Measurements from ENCODE around the gene BICDL1.

BICDL1 gene

DNA sequence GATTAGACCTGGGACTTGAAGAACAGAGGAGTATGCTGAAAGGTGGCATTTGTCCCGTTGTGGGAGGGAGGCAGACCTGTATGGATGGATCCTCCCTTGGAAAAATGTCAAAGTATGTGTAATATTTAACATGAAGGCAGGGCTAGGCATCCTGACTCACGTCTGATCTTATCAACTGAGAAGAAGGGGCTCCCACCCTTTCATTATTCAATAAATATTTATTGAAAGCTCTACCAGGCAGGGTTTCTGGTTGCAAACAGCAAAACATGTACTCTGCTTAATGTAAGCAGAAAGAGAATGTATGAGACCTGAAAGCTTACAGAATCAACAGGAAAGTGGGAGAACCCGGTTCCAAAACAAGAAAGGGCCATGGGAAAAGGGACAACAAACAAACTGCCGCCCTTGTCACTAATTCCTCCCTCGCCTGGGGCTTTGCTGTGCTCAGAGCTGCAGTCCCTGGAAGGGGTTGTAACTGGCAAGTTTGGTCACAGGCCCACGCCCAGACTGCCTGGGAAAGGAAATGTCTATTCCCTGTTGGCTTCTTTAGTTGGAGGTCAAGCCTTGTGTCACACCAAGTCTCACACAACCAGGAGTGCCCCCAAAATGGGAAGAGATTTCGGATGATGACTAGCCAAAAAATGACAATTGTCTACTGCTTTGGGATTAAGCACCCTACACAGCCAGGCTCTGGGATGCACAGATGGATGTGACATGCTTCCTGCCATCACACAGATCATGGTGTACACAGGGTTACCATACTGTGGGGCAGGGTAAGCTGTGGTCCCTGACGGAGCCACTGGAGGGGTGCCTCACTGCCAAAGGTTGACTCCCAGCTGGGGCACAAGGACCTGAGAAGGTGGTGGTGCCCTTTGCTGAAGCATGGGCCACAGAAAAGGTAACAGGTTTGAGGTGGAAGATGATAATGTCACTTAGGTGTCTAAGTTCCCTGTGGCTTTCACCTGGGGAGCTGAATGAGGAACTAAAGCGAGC is 90.7 kb downstream of the BICDL1 start:
- no peak for DNase-seq (ENCODE audit: low read depth in 2 of 2)

DNA sequence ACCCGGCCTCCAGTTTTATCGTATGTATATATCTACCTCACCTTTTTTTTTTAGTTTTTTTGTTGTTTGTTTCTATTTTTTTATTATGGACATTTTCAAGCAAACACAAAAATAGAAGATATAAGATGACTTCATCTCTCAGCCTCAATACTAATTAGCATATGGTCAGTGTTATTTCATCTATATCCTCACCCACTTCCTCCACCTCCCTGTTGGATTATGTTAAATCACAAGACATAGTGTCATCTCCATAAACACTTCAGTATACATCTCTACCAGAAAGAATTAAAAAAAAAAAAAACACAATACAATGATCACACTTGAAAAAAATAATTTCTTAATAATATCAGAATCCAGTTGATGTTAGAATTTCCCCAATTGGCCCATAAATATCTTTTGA is 92.6 kb downstream of the BICDL1 start:
- no peak for DNase-seq (ENCODE audit: low read depth in 2 of 2)

DNA sequence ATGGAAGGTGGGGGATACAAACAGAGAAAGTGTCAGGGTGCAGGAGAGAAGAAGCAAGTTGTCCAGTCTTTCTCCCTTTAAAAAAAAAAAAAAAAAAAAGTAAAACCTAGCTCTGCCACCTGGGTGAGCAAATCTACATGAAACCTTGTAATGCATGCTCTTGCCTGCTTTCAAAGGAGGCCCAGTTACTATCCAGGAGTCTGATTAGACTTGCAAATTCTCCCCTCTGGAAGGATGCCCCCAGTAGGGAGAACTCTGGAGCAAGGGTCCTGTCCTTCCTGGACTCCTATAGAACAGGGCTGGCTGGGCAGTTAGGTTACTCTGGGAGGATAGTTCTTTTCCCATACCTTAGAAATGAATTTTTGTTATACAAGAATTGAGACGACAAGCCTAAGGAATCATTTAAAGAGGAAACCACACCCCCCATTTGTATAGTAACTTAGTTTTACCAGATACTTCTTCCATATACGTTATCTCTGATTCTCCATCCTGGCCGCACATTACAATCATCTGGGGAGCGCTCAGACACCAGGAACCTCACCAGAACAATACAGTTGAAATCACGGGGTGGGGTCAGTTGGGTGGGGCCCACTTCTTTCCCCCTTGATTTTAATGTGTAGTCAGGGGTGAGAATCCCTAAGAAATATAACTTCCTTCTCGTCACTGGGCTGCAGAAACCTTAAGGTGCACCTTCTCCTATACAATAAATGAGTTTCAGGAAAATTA is 97.0 kb downstream of the BICDL1 start:
- DNase-seq (ENCODE audit: low read depth in 2 of 2): no peak

DNA sequence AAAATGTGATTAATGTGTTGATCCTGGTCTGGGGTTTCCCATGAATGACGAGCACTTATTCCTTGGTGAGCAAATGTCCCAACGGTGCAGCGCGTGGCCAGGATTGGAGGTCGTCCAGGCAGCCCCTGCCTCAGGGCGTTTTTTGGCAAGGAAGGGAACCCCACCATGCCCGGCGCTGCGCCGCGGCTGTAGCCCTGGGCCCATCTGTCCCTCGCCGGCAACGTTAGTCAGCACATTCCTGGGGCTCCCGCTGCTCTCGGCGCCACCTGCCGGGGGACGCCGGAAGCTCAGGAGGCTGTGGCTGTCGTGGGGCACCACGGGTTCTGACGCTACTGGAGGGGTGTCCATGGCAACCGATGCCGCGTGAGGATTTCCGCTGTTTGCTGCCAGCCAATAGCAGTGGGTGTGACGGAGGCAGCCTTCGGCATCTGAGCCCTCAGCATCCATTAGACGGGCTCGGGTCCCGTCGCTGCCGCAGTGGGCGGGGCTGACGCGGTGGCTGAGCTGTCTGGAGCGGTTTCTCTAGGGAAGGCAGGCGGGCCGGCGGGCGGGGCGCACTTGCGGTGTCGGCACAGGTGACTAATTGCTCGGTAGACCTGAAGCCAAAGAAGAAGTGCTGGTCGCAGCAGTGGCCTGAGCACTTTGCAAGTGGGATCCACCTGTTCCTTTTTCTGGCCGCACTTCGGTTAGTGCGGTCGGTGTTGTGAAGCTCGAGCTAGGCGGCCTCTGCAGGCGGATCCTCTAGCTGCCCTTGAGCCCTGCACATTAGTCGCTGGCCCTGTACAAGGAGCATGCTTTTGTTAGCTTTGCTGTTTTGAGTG is 98.0 kb downstream of the BICDL1 start:
- DNase-seq (ENCODE audit: low read depth in 2 of 2): peak; percentile 99

DNA sequence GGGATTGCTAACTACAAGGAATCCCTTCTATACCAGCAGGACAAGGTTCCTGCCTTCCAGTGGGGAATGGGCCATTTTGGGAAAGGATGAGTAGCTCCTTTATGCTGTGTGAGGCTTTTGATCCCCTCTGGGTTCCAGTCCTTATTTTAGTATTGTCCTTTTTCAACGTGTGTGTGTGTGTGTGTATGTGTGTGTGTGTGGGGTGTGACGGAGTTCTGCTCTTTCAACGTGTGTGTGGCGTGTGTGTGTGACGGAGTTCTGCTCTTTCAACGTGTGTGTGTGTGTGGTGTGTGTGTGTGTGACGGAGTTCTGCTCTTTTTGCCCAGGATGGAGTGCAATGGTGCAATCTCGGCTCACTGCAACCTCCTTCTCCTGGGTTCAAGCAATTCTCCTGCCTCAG is 100.1 kb downstream of the BICDL1 start:
- no peak for DNase-seq (ENCODE audit: low read depth in 2 of 2)

DNA sequence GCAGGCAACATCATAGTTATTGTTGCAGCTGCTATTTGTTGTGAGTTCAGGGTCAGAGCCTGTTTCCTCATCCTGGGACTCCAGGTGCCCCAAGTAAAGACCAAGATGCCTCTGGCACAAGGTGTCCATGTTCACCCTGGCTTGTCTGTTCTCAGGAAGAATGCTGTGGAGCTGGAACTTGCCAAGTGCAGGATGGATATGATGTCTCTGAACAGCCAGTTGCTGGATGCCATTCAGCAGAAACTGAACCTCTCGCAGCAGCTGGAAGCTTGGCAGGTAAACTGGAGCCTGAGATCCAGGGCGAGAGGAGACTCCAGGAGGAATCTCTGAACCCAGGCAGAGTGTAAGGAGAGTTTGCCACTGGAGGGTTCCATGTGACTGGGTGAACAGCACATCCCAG is 100.8 kb downstream of the BICDL1 start:
- DNase-seq (ENCODE audit: low read depth in 2 of 2): no peak

DNA sequence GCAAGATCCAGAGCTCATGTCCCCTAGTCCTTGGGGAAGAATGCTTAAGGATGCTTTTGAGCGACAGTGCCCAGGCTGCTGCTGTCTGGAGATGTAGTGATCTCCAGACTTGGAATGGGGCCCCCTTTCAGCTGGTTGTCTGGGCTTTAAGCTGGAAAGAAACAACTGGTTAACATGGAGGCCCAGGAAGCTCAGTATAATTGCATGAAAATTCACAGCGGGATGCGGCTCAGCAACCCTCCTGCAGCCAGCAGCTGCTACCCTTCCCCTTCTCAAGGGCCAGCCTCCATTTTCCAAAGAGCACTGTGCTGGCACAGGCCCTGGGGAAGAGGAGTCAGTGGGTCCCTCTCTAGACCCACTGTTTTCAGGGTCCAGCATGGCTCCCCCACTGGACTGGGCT is 101.2 kb downstream of the BICDL1 start:
- DNase-seq (ENCODE audit: low read depth in 2 of 2): no peak

DNA sequence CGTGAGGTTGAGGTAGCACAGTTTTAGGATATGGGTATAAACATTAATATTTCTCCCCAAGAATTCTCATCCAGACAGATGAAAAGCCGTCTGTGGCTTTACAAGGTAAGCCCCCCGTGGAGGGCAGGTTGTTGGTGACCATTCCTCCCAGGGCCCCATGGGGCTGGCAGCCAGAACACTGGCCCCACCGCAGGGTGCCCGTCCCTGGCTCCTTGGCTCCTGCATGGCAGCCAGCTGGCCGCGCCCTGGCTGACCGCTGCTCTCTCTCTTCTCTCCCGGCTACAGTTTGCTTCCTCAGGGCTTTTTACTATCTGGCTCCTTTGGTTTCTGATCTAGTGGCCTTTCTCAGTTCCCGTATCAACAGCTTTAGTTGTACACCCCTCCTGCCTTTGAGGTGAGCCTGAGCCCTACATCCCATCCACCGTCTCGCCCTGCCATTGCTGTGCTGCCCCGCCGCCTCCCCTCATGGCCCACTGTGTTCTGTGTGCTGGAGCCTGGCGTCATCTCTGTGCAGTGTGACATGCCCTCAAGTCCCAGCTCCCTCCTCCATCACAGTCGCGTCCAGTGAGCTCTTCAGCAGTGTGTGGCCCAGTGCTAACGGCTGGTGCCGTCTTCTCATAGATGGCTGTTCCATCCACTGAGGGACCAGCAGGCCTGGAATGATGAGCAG is 101.7 kb downstream of the BICDL1 start:
- no peak for DNase-seq (ENCODE audit: low read depth in 2 of 2)

DNA sequence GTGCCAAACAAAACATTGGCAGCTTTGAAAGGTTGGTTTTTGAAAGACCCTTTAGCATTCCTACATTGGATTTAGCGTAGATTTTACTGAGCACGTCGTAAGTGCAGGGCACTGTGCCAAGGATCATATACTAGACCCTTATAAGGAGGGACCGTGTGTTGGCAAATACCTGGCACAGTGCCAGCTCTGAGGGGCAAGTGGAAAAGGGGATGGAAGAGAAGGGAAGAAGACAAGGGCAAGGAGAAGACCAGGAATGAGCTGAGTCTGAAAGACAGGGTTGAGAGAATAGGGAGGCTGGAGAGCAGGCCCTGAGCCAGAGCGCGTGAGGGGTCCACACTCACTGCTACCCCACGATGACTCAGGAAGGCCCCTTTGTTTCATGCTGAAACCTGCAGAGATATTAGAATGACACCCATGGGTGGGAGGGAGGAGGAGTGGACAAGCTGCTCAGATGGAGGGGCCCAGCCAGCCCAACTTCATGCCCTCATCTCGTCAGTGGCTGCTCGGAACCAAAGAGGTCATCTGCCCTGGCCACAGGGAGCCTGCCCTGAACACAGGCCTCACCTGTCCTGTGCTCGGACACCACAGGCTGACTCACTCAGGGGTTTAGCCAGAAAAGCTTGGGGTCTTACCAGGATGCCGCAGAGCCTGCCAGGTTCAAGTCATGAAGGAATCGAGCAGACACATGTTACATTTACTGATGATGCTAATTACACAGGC is 102.5 kb downstream of the BICDL1 start:
- DNase-seq (ENCODE audit: low read depth in 2 of 2): no peak

DNA sequence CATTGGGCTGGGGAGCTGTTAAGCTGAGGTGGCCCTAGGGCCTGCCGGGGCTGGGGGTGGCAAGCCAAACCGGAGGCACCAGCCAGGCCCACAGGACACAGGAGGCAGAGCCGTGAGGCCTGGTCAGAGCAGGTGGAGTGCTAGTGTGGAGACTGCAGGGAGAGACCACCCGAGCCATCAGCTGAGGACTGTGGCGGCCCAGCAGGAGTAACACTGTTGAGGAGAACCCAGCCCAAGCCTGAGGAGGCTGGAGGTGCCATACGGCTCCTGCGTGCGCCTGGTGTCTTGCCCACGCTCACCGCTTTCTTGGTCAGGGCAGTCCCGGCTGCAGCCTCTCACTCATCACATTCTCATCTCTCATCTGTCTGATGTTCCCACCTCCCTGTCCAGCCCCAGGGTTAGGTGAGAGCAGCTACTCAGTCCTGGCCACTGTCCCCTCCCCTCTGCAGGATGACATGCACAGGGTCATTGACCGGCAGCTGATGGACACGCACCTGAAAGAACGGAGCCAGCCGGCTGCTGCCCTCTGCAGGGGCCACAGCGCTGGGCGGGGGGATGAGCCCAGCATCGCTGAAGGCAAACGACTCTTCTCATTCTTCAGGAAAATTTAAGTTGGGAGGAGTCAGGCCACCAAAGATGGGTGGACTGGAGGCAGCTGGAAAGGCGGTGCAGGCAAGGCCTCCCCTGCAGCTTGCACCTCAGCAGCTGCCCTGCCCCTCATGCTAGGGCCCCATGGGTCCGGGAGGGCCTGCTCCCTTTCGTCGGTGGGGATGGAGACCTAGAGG is 103.7 kb downstream of the BICDL1 start:
- DNase-seq (ENCODE audit: low read depth in 2 of 2): no peak

DNA sequence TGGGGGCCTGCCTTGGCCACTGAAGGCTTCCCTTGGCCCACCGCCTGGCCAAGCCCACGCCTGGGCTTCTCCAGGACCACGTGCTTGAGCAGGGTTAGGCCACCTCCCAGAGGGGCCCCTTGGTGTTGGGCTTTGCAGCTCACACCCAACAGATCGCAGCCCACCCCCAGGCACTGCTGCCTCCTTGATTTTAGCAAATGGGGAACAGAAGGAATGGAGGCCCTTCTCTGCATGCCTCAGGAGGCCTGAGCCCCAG is 104.2 kb downstream of the BICDL1 start:
- no peak for DNase-seq (ENCODE audit: low read depth in 2 of 2)

DNA sequence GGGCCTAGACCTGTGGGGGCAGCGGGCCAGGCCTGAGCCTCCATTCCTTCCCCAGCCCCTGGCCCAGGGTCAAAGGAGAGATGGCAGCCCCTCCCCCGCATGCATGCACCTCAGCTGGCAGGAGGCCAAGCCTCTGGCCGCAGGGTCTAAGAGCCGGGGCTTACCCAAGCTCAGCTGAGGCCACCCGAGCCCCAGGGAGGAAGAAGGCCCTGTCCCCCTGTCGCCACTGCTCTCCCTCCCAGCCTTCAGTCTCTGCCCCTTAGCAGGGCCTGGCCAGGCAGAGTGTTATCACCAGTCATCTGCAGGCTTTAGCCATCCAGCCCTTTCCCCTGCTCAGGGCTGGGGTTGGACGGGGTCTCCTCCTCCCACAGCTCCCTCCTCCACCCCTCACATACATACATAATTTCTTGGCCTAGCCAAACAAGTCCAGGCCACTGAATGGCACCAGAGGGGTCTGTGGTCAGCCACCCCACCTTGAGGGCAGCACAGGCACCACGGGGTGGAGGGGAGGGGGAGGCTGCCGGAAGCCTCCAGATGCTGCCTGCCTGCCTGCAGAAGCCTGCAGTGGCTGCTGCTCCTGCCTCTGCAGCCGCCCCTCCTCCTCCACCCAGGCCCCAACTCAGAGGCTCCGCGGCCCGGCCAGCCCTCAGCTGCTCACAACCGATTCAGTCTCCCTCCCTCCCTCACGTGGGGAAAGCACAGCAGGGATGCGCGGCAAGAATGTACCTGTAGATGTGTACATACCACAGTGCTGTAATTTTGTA is 104.7 kb downstream of the BICDL1 start:
- no peak for DNase-seq (ENCODE audit: low read depth in 2 of 2)

DNA sequence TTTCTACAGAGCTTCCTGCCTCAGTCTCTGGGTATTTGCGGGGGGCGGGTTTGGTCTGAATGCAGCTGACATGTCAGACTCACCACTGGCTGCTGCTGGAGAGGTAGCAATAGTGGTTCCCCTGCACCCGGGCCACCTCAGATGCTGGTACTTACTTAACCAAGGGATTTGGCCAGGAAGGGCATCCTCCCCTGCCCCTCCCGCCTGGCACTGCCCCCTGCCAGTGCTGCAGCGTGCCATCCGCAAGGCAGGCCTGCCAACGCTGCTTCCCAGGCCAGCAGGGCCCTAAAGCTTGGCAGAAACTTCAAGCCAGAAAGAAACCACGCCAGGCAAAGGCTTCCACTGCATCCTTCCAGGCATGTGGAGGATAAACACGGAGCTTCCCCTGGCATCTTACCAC is 105.4 kb downstream of the BICDL1 start:
- no peak for DNase-seq (ENCODE audit: low read depth in 2 of 2)

DNA sequence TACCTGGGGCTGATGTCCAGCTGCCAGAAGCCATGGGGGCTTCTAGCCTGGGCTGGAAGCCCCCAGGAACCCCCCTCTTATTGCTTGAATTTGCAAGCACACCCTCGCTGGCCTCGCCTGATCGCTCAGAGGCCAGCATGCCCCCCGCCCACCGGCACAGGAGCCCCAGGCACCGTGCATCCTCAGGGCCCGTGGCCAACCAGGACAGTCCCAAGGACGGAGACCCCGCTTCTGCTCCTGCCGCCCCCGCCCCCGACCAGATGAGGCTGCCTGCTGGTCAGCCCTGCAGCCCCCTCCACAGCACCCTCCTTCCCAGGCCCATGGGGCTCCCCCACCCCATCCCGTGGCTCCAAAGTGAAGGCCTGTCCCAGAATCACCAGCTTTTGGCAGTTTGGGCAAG is 106.3 kb downstream of the BICDL1 start:
- no peak for DNase-seq (ENCODE audit: low read depth in 2 of 2)

DNA sequence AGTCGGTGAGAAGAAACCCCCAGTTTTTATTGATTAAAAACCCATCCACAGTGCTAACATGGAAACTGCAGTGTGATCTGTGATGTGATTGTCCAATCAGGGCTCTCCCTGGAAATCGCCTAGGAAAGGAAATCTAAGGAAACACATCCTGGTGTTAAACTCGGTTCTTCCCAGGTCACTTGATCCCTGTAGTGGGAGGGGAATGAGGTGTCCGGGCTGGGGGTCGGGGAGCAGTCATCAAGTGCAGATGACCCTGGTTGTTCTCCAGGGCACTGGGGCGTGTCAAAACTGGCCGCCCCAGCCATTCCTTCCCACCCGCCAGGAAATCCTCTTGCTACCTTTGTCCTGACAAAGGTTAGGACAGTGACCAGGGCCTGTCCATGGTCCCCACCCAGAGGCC is 106.7 kb downstream of the BICDL1 start:
- no peak for DNase-seq (ENCODE audit: low read depth in 2 of 2)

DNA sequence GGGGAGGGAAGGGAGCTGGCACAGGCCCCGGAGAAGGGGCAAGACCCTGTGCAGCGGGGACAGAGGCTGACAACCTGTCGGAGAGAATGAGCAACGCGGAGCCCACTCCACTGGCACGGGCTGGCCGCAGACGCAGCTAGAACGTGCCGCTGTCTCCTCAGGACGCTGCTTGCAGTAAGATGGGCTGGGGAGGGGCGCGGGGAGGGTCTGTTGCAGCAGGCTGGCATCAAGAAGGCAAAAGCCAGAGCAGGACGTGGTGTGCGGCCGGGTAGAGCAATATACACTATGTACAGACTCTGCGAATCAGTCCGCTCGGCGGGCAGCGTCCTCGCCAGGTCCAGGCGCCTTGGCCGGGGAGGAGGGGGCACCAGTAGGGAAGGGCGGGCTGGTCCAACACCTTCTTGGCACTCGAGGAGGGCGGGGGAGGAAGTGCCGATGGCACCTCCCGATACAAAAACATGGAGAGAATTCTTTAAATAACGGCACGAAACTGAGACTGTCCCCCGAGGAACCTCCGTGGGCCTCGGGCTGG is 107.7 kb downstream of the BICDL1 start:
- no peak for DNase-seq (ENCODE audit: low read depth in 2 of 2)

DNA sequence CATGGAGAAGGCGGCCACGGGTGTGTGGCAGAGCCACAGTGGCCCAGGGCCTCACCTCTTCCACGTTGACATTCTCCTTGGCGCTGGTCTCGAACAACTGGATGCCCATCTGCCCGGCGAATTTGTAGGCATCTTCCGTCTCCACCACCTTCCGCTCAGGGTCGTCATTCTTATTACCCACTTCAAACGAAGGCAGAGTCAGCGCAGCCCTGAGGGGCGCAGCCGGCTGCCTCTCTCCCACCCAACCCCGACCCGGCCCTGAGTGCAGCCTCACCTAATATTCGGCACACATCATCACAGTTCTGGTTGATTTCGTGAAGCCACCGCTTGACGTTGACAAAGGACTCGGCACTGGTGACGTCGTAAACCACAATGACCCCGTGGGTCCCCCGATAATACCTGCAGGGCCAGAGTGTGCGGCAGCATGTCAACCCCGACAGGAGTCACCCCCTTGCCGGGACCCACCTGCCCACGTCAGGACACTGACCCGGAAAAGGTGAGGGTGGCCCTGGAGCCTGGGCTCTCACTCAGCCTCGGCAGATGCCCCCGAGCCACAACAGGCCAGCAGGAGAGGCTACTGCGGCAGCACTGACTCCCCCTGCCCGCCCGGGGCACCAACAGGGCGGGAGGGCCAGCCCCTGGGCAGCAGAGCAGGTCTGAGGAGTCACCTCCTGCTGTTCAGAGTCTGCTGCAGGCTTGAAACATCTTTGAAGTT is 109.9 kb downstream of the BICDL1 start:
- DNase-seq (ENCODE audit: low read depth in 2 of 2): no peak

DNA sequence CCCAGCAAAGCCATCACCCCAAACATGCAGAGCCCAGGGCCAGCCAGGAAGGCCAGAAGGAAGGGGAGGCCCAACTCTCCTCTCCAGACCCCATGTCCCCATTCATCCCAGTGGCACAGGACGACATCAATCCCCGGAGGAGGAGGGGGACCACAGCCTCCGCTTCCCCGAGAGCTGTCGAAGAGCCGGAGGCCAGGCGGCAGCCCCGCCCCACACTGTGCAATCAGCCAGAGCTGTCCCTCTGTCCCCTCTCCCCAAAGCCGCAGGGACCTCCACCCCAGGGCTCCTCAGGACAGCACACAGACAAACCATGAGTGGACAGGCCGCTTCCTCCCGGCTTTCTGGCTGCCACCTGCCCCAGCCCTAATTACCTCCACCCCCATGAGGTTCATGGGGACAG is 110.7 kb downstream of the BICDL1 start:
- DNase-seq (ENCODE audit: low read depth in 2 of 2): no peak

DNA sequence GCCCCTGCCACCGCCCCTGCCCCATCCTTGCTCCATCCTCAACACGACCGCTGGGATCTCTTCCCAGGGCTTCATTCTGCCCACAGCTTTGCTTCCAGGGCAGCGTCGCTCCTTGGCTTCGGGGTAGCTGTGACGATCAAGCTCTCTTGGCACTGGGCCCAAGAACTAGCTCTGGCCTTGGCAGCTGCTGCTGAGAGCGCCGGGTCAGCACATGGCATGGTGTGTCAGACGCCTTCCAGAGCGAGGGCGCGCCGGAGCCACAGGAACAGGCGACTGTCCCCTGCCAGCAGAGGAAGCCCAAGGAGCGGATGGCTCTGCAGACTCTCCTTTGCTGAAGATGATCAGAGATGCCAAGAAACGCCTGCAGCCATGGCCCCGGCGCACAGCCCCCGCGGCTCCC is 111.6 kb downstream of the BICDL1 start:
- DNase-seq (ENCODE audit: low read depth in 2 of 2): no peak
